ENCODE data around the gene RELN.

The RELN gene

GRCh38 chr7:103683348-103683747 lies 306.1 kb downstream of the RELN start:
- TF ChIP-seq CTCF (IDR thresholded peaks at IDR 0.05; ENCODE audit: low read depth, low read length) = no peak
- H3K4me3 ChIP-seq (ENCODE audit: low read depth, low read length) = no peak overlapping the region

GRCh38 chr7:103680161-103681144 lies 309.0 kb downstream of the RELN start:
- H3K4me3 ChIP-seq (ENCODE audit: low read depth, low read length) = no peak overlapping the region
- TF ChIP-seq CTCF (IDR thresholded peaks at IDR 0.05; ENCODE audit: low read depth, low read length) = no peak

- H3K4me3 ChIP-seq (ENCODE audit: low read depth, low read length) = no peak overlapping the region
- TF ChIP-seq CTCF (IDR thresholded peaks at IDR 0.05; ENCODE audit: low read depth, low read length) = no peak
Measured at GRCh38 chr7:103679151-103680132, 310.0 kb downstream of the RELN start.

GRCh38 chr7:103668279-103668941 lies 321.0 kb downstream of the RELN start:
- TF ChIP-seq CTCF (IDR thresholded peaks at IDR 0.05; ENCODE audit: low read depth, low read length) = no peak
- H3K4me3 ChIP-seq (ENCODE audit: low read depth, low read length) = no peak overlapping the region

GRCh38 chr7:103666326-103666725 lies 323.1 kb downstream of the RELN start:
- TF ChIP-seq CTCF (IDR thresholded peaks at IDR 0.05; ENCODE audit: low read depth, low read length) = no peak
- no peak overlapping the region for H3K4me3 ChIP-seq (ENCODE audit: low read depth, low read length)

- no peak overlapping the region for H3K4me3 ChIP-seq (ENCODE audit: low read depth, low read length)
- no peak for TF ChIP-seq CTCF (IDR thresholded peaks at IDR 0.05; ENCODE audit: low read depth, low read length)
Measured at GRCh38 chr7:103664577-103664976, 324.9 kb downstream of the RELN start.
